Motor neuron (in vitro differentiated cells): ENCODE data around the gene NT5DC3. TPM values are rescaled to one million over a fixed set of nuclear protein-coding genes. Genes with fewer than 3 reads are reported as not detected.

ENCODE experiments used
- ATAC-seq, 8 experiments: fragments of 200-7000 bp; cut with Tn5 transposase; replicated peaks in 6 of 8; 2 replicates each; pipeline ENCODE4 v1.8.0; 2021; ENCODE audit warnings: mild to moderate bottlenecking in 8 of 8, moderate library complexity in 8 of 8
- H3K27ac ChIP-seq, 2 donors: fragments of 250-450 bp; sonication (Bioruptor Pico); 2 replicates each; pipeline ENCODE4 v1.9.0; 2021; ENCODE audit warnings: antibody characterized with exemption in 2 of 2, mild to moderate bottlenecking in 2 of 2, moderate library complexity in 1 of 2
- H3K4me1 ChIP-seq, 2 donors: fragments of 250-450 bp; sonication (Bioruptor Pico); replicated peaks in 1 of 2; 2 replicates each; pipeline ENCODE4 v1.6.1; 2021; ENCODE audit warnings: antibody characterized with exemption in 2 of 2, mild to moderate bottlenecking in 2 of 2, moderate library complexity in 1 of 2
- H3K4me3 ChIP-seq, 5 donors: fragments of 250-450 bp; sonication (Bioruptor Pico); 2 replicates each; pipeline ENCODE4 v1.9.0; 2021; ENCODE audit warnings: antibody characterized with exemption in 5 of 5, mild to moderate bottlenecking in 5 of 5, moderate library complexity in 4 of 5
- WGBS, 10 experiments: fragments of 450-650 bp; shearing (Covaris generic); methylation state at CpG; one replicate each; pipeline ENCODE4 v1.0.0; 2022; 5-methylcytosine and 5-hydroxymethylcytosine counted together
- in situ Hi-C, 9 experiments: fragments of 400-800 bp; cut with MboI; loops; one replicate each; pipeline ENCODE4 v1.15.0; 2021; ENCODE audit warnings: low sequenced_read_pairs in 9 of 9, low pct_unique_long_range_greater_than_20kb in 2 of 9; ENCODE audit not compliant: unreplicated experiment in 9 of 9
- total RNA-seq, 8 experiments: library from RNA; unstranded; fragments of 300-600 nt; gene quantifications; 2 replicates each; pipeline versions ENCODE4 v1.2.3 to v1.2.4, GENCODE V29; 2022

The NT5DC3 gene
- total RNA-seq, 8 experiments from 2014 or later: 1.0 to 7.5 (median 3.3) TPM

DNA sequence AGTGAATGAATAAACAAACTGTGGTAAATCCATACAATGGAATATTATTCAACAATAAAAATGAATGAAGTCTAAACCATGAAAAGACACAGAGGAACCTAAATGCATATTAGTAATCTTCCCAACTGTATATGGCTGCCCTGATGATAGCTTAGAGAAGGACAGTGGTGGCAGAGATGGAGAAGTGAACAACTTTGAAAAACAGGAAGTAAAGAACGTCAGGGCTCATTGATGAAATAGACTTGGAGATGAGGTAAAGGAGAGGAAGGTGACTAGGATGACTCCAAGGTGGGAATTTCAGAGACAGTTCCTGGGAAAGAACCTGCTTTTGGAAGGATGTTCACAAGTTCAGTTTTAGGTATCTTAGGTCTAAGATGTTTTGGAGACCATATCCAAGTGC, 36.3 kb upstream of the NT5DC3 start:
- WGBS, 10 experiments: 0 to 100% (median 83%) methylated on average over 1 of the region's 1 CpG; no CpG with 5 or more reads in 1 of the 10 experiments
- ATAC-seq: no peak

DNA sequence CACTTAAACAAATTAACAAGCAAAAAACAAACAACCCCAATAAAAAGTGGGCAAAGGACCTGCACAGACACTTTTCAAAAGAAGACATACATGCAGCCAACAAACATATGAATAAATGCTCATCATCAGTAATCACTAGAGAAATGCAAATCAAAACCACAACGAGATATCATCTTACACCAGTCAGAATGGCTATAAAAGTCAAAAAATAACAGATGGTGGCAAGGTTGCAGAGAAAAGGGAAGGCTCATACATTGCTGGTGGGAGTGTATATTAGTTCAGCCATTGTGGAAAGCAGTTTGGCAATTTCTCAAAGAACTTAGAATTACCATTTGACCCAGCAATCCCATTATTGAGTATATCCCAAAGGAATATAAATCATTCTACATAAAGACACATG, 34.6 kb upstream of the NT5DC3 start:
- Histone ChIP-seq H3K4me3 (no peak overlapping the region), H3K27ac (no peak overlapping the region), H3K4me1 (peaks cover under 1 to 1% of the 10 kb centered on the region in 2 donors)
- in situ Hi-C loops: no loop called here
- 0 to 64% (median 0%) methylated on average over 1 of the region's 1 CpG; no CpG with 5 or more reads in 2 of the 10 experiments for WGBS, 10 experiments
- peak in 4 of 8 experiments; percentile 47 to 65 (median 55) for ATAC-seq

More for the DNA sequence above, 36.3 kb upstream of the NT5DC3 start:
- in situ Hi-C loops: no loop called here
- Histone ChIP-seq H3K27ac (no peak overlapping the region), H3K4me1 (peaks cover 6% of the 10 kb centered on the region in 2 donors), H3K4me3 (no peak overlapping the region)

DNA sequence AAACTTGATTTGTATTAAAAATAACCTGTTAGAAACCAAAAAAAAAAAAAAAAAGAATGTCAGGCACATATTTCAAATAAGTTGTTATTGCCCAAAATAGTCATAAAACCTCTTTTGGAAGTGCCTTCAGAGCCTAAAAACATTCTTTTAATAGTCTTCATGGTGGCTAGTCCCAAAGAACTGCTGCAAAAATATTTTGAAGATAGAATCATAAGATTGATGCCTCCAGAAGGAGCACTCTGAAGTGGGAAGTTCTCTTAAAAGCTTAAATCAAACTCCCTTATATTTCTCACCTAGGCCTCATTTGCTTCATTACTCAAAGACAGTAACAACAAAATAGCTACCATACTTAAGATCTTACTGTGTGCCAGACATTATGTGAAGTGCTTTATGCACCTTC, 27.2 kb upstream of the NT5DC3 start:
- no peak overlapping the region for H3K4me3 ChIP-seq
- no peak for ATAC-seq
- H3K4me1 ChIP-seq: no peaks in the 10 kb centered on the region
- in situ Hi-C loops: no loop called here
- H3K27ac ChIP-seq: no peak overlapping the region

DNA sequence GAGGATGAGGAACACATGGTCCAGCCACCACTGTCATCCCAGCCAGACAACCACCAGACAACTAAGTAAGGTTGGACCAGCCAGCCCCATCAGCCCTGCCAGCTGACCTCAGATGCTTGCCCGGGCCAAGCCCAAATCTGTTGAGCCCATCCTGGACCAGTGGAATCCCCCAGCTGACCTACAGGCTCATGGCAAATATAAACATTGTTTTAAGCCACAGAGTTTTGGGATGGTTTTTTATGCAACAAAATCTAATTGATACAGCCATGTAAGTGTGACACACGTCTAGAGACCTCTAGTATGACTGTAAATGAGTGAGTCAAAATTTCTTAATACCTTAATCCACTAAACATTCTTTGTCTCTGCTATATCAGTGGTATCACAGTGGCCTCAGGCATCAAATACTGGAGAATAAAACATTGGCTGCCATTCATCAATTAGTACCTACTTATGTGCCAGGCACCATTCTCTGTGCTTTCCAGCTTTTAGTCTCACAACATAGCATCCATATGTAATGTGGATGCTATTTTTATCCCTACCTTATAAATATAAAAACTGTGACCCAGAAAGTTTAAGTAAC, 24.2 kb upstream of the NT5DC3 start:
- H3K27ac ChIP-seq: no peak overlapping the region
- 67 to 100% (median 90%) methylated on average over 1 to 2 of the region's 2 CpGs; no CpG with 5 or more reads in 6 of the 10 experiments for WGBS, 10 experiments
- in situ Hi-C loops: no loop called here
- H3K4me1 ChIP-seq: no peaks in the 10 kb centered on the region
- no peak overlapping the region for H3K4me3 ChIP-seq
- ATAC-seq: no peak

DNA sequence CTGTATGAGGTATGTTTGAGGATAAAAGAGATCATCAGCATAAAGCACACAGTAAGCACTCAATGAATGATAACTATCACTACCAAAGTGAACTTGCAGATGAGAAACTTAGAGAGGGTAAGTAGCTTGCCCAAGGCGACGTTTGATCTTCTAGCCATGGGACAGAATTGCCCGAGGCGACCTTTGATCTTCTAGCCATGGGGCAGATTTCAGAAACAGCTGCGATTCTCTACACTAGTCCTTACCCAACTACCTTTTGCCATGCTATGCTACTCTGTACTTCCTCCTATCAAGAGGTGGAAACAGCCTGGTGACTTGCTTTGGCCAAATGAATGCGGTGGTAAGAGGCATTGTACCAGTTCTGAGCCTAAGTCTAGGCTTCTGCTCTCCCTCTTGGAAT, 23.7 kb upstream of the NT5DC3 start:
- in situ Hi-C loops: no loop called here
- ATAC-seq: no peak
- WGBS, 10 experiments: 80 to 100% (median 88%) methylated on average over 1 to 6 of the region's 6 CpGs; no CpG with 5 or more reads in 2 of the 10 experiments
- Histone ChIP-seq H3K27ac (no peak overlapping the region), H3K4me3 (no peak overlapping the region), H3K4me1 (no peaks in the 10 kb centered on the region)

DNA sequence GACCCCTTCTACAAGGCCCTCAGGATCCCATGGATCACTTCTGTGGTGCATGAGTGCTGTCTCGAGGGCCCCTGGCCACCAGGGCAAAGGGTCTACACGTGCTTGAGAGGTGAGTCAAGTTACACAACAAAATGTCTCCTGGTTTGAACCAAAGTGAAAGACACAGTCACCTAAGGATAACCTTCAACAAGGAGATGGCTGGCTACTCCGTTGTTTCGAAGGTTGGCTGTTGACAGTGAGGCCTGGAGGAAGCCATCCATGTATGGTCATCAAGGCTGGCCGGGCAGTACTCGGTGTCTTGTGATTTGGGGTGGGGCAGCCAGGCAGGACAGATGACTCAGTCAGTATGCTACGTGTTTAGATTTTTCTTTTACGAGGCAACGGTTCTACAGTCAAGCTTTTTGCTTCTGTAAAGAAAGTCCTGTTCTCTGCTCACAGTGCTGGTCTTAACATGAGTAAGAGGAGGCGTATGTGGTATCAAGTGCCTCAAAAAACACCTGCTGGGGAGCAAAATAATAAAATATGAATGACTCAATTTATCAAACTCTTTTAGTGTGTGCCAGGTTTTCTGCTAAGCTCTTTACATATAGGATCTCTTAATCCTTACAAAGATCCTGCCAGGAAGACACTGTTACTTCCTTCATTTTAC, 18.0 kb upstream of the NT5DC3 start:
- in situ Hi-C loops: no loop called here
- ATAC-seq: peak in 7 of 8 experiments; percentile 57 to 99 (median 67)
- Histone ChIP-seq H3K4me1 (no peaks in the 10 kb centered on the region), H3K4me3 (no peak overlapping the region), H3K27ac (no peak overlapping the region)
- WGBS, 10 experiments: 0 to 84% (median 61%) methylated on average over 1 to 8 of the region's 10 CpGs; no CpG with 5 or more reads in 1 of the 10 experiments

DNA sequence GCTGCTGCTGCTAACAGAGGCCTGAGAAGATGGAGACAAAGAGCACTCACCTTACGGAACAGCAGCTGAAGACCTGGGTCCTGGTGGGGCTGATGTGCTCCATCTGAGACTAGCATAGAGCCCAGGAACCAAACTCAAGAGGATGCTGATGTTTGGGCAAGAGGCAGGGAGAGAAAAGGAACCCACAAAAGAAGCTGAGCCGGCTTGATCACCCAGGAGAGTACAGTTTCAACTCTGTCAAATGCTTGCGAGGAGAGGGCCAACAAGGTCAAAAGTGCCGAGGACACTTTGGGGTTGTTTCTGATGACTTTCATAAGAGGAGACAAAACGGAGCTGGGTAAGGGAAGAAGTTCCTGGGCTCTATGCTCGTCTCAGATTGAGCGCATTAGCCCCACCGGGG, 17.3 kb upstream of the NT5DC3 start:
- ATAC-seq: no peak
- Histone ChIP-seq H3K27ac (no peak overlapping the region), H3K4me1 (no peaks in the 10 kb centered on the region), H3K4me3 (no peak overlapping the region)
- WGBS, 10 experiments: 61 to 100% (median 100%) methylated on average over 2 to 8 of the region's 8 CpGs; no CpG with 5 or more reads in 3 of the 10 experiments
- in situ Hi-C loops: no loop called here

DNA sequence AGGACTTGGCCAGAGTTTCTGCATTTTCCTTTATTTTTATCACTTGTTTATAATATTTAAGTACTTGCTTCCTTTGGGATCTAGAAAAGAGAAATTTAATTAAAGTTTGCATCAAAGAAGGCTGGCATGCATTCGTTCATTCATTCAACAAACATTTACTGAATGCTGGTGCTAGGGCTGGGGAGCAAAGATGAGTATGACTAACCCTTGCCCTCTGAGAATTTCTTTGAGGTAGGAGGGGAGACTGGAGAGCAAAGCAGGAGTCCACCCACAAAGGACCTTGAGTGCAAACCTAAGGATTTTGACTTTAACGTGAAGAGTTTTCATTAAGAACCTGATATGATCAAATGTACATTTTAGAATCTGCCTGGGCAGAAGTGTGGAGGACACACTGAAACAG, 16.1 kb upstream of the NT5DC3 start:
- H3K27ac ChIP-seq: no peak overlapping the region
- no peak for ATAC-seq
- H3K4me3 ChIP-seq: no peak overlapping the region
- WGBS, 10 experiments: 42 to 100% (median 75%) methylated on average over 1 to 2 of the region's 2 CpGs; no CpG with 5 or more reads in 3 of the 10 experiments
- H3K4me1 ChIP-seq: peaks cover 0 to 6% of the 10 kb centered on the region in 2 donors
- in situ Hi-C loops: no loop called here

DNA sequence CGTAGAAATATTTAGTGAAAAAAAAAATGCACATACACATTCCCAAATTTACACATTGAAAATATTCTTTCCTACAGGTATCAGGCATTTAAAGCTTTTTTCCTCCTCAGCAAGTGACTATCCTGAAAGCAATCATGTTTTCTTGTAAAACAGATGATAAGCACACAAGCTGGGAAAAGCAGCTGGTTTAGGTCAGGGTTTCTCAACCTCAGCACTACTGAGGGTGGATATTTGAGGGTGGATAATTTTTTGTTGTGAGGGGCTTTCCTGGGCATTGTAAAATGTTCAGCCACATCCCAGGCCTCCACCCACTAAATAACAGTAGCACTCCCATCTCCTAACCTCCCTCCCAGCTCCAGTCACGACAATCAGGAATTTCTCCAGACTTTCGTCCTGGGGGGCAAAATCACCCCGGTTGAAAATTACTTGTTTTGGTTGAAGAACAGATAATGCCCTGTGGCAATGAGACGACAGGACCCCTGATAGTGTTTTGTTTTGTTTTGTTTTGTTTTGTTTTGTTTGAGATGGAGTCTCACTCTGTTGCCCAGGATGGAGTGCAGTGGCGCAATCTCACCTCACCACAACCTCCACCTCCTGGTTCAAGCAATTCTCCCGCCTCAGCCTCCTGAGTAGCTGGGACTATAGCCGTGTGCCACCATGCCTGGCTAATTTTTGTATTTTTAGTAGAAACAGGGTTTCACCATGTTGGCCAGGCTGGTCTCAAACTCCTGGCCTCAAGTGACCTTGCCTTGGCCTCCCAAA, 15.0 kb upstream of the NT5DC3 start:
- WGBS, 10 experiments: 0 to 100% (median 67%) methylated on average over 1 to 7 of the region's 8 CpGs; no CpG with 5 or more reads in 1 of the 10 experiments
- no peak for ATAC-seq
- Histone ChIP-seq H3K4me3 (no peak overlapping the region), H3K4me1 (peaks cover 0 to 6% of the 10 kb centered on the region in 2 donors), H3K27ac (no peak overlapping the region)
- in situ Hi-C loops: no loop called here

DNA sequence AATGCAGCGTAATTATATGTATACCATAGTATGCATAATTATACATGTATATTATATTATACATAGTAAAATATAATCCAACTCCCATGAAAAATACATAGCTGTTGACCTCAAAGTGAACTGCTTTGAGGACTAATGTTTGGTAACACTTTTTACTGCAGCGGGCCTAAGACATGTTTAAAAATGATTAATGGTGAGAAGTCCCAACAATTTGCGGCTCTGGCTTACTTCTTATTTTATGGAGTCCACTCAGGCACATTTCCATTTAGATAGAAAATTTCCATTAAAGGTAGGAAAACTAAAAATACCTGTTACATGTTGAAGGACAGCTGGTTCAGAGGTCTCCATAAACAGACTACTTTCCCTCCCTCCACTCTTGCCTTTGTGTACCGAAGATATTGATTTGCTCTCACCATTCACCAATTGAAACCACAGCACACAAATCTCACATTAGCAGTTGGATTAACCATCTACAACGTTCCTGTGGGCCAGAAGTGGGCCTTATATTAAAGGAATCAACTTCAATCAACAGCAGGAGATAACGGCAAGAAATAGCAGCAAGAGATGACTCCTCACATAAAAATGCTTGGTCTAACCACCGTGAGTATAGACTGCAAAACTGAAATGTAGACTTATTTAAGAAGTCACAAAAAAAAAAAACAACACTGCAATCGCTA, 14.1 kb upstream of the NT5DC3 start:
- Histone ChIP-seq H3K4me1 (peaks cover 0 to 6% of the 10 kb centered on the region in 2 donors), H3K27ac (no peak overlapping the region), H3K4me3 (no peak overlapping the region)
- in situ Hi-C loops: no loop called here
- 29 to 79% (median 69%) methylated on average over 3 to 7 of the region's 8 CpGs; no CpG with 5 or more reads in 1 of the 10 experiments for WGBS, 10 experiments
- ATAC-seq: peak in 1 of 8 experiments; percentile 75

DNA sequence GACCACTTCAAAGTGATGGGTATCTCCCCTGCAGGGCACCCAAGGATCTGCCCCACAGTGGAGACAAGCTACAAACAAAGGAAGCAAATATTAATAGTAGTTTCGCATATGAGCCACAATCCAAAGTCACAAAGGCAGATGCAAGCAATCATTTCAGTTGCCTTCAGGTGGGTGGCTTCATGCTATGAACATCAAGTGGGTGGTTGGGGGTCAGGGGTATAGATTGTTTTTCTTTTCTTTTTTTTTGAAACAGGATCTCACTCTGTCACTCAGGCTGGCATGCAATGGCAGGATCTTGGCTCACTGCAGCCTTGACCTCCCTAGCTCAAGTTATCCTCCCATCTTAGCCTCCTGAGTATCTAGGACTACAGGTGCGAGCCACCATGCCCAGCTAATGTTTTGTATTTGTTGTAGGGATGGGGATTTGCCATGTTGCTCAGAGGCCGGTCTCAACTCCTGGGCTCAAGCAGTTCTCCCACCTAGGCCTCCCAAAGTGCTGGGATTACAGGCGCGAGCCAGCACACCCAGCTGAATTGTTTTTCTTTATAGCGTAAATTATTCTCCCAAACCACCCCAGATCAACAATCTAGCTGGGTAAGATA, 13.4 kb upstream of the NT5DC3 start:
- Histone ChIP-seq H3K4me3 (no peak overlapping the region), H3K27ac (no peak overlapping the region), H3K4me1 (peaks cover 0 to 6% of the 10 kb centered on the region in 2 donors)
- ATAC-seq: no peak
- 40 to 100% (median 100%) methylated on average over 1 to 5 of the region's 6 CpGs; no CpG with 5 or more reads in 1 of the 10 experiments for WGBS, 10 experiments
- in situ Hi-C loops: no loop called here

DNA sequence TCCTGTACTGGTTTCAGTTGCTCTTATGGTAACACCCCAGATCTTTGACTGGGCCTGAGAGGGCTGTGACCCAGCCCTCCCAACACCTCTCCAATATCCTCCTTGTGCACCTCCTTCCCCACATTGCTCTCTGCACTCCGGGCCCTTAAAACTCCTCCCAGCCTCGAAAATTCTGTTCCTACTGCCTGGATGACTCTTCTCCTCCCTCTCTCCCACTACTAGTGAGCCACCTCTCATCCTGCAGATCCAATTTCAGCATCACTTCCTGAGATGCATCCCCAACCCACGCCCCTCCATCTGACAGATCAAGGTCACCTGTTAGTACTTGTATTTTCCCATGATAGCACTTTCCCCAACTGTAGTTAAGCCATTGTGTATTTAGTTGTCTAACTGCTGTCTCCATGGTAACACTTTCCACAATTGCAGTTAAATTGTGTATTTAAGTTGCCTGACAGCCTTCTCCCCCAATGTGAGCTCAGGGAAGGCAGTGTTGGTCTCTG, 11.5 kb upstream of the NT5DC3 start:
- H3K27ac ChIP-seq: no peak overlapping the region
- ATAC-seq: peak in 5 of 8 experiments; percentile 21 to 65 (median 30)
- in situ Hi-C loops: no loop called here
- no peak overlapping the region for H3K4me3 ChIP-seq
- peaks cover 0 to 6% of the 10 kb centered on the region in 2 donors for H3K4me1 ChIP-seq
- 20 to 100% (median 55%) methylated on average over 1 to 3 of the region's 3 CpGs; no CpG with 5 or more reads in 4 of the 10 experiments for WGBS, 10 experiments
